Activated naive CD8-positive, alpha-beta T cell treated with anti-CD3 and anti-CD28 coated beads for 36 hours (primary cell): ENCODE results near the gene OR4K14. TPM values are rescaled to one million over a fixed set of nuclear protein-coding genes. Genes with fewer than 3 reads are reported as not detected.
A peak's percentile ranks its signal among the peaks of the same experiment; 100 is the strongest.
"Not testable (repeated sequence)": the region's sequence is repeated elsewhere in the genome, so short reads cannot be mapped to it uniquely, and the experiment has no call there.

Experiments
- DNase-seq: peaks from one replicate; pipeline ENCODE4 v3.0.0; 2021
- H3K27ac Mint-ChIP-seq: one replicate; pipeline ENCODE4 v1.8.0; 2022; ENCODE audit warnings: mild to moderate bottlenecking, moderate library complexity, mixed read lengths
- H3K27me3 Mint-ChIP-seq: one replicate; pipeline ENCODE4 v1.8.0; 2022; ENCODE audit warnings: mild to moderate bottlenecking, mixed read lengths
- H3K36me3 Mint-ChIP-seq: one replicate; pipeline ENCODE4 v1.8.0; 2021; ENCODE audit warnings: mild to moderate bottlenecking, mixed read lengths
- H3K4me1 Mint-ChIP-seq: one replicate; pipeline ENCODE4 v1.8.0; 2021; ENCODE audit warnings: mixed read lengths
- H3K4me3 Mint-ChIP-seq: one replicate; pipeline ENCODE4 v1.8.0; 2022; ENCODE audit warnings: mild to moderate bottlenecking, moderate library complexity, mixed read lengths
- H3K9me3 Mint-ChIP-seq: one replicate; pipeline ENCODE4 v1.8.0; 2022; ENCODE audit warnings: mixed read lengths
- total RNA-seq, 2 experiments: library from RNA; stranded (reverse); gene quantifications; one replicate each; pipeline ENCODE4 v1.2.3, GENCODE V29; 2021

OR4K14 gene, protein sequence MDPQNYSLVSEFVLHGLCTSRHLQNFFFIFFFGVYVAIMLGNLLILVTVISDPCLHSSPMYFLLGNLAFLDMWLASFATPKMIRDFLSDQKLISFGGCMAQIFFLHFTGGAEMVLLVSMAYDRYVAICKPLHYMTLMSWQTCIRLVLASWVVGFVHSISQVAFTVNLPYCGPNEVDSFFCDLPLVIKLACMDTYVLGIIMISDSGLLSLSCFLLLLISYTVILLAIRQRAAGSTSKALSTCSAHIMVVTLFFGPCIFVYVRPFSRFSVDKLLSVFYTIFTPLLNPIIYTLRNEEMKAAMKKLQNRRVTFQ
- total RNA-seq: not detected

DNA sequence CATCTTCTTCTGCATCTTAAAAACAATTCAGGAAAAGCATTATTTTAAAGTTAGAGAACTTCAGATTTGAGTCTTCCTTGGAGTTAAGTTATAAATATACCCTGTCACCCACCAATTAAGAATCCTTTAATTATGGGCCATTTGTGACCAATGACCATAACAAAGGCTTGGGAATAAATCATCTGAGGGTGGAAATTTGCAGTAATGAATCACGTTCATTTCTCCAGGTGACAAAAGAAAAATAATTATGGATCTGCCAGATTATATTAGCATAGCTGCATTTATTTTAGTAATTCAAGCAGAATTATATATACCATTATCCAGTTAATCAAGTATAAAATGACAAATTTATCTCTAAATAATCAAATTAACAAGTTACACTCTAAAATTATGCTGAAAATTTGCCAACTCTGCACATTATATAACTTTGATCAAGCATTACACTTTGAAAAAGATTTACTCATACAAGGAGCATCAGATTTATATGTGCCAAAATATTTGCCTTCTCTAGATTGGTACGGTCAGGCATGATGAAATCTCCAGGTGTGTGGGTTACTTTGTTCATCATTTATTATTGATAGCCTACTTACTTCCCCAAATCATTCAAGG is at the start of gene OR4K14:
OR4K14 (minus strand) TSS at position 51 of the 609 bp plus-strand sequence. CDS start 4,114 bp downstream, outside the sequence.
- Mint-ChIP-seq H3K36me3 (no peaks in the 10 kb centered on the region), H3K4me1 (no peaks in the 10 kb centered on the region), H3K4me3 (no peak within 1 kb of the TSS), H3K9me3 (no peaks in the 10 kb centered on the region), H3K27ac (no peak within 1 kb of the TSS), H3K27me3 (no peaks in the 10 kb centered on the region)
- no peak for DNase-seq

- Mint-ChIP-seq H3K9me3 (no peaks in the 10 kb centered on the region), H3K27me3 (no peaks in the 10 kb centered on the region), H3K36me3 (no peaks in the 10 kb centered on the region), H3K27ac (no peak within 1 kb of the TSS), H3K4me3 (no peak within 1 kb of the TSS), H3K4me1 (peaks cover 2% of the 10 kb centered on the region)
- no peak for DNase-seq
Measured at GRCh38 chr14:20059745-20060144, 40.6 kb upstream of the OR4K14 start, which contains the start of gene OR4L1. Gene OR4L1 (plus strand): TSS chr14:20060045. CDS start chr14:20060045, 0 bp downstream.

- DNase-seq: no peak
- no peaks in the 10 kb centered on the region for H3K36me3 Mint-ChIP-seq
- no peak overlapping the region for H3K27ac Mint-ChIP-seq
- H3K4me1 Mint-ChIP-seq: no peaks in the 10 kb centered on the region
- H3K9me3 Mint-ChIP-seq: no peaks in the 10 kb centered on the region
- H3K4me3 Mint-ChIP-seq: no peak overlapping the region
- peaks cover 7% of the 10 kb centered on the region for H3K27me3 Mint-ChIP-seq
Measured at GRCh38 chr14:20048202-20048601, 29.1 kb upstream of the OR4K14 start.

DNA sequence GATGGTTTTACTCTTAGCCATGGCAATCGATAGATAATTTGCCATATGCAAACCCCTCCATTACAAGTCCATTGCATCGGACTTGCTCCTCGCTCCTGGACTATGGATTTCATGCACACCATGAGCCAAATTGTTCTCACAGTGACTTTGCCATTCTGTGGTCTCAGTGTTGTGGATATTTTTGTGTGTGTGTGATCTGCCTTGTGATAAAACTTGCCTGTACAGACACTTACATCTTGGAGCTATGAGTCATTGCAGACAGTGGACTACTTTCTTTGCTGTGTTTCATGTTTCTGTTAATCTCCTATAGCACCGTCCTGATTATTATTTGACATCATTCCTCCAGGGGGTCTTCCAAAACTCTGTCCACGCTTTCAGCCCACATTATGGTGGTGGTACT is 25.1 kb upstream of the OR4K14 start:
- Mint-ChIP-seq H3K27me3 (peaks cover 4% of the 10 kb centered on the region), H3K27ac (no peak overlapping the region), H3K36me3 (no peaks in the 10 kb centered on the region), H3K4me3 (no peak overlapping the region), H3K4me1 (no peaks in the 10 kb centered on the region), H3K9me3 (peaks cover 4% of the 10 kb centered on the region)
- no peak for DNase-seq

GRCh38 chr14:20035938-20036337 is 16.8 kb upstream of the OR4K14 start, which contains the start of gene OR4K13:
Gene OR4K13 (minus strand): TSS chr14:20036038. CDS start chr14:20034758, 1,280 bp downstream.
- Mint-ChIP-seq H3K27me3 (no peaks in the 10 kb centered on the region), H3K4me3 (no peak within 1 kb of the TSS), H3K27ac (no peak within 1 kb of the TSS), H3K9me3 (peaks cover 3% of the 10 kb centered on the region), H3K36me3 (no peaks in the 10 kb centered on the region), H3K4me1 (no peaks in the 10 kb centered on the region)
- DNase-seq: no peak

DNA sequence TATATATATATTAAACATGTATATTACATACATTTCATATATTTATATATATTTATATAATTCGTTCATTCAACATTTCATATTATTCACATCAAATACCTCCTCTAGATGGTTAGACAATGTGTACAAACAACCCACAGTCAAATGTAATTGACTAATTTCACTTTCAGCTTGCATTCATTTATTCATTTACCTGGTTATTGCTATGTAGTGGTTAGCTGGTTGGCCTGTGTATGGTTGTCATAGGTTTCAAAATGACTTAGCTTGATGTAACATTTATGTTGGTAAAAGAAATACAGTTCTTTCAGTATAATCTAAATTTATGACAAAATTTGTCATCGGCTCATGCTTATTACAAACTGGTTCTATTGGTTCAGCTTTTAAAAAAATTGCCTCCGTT is 16.3 kb upstream of the OR4K14 start:
- Mint-ChIP-seq H3K36me3 (no peaks in the 10 kb centered on the region), H3K4me3 (no peak overlapping the region), H3K4me1 (no peaks in the 10 kb centered on the region), H3K27me3 (no peaks in the 10 kb centered on the region), H3K27ac (no peak overlapping the region), H3K9me3 (peaks cover 2% of the 10 kb centered on the region)
- no peak for DNase-seq

DNA sequence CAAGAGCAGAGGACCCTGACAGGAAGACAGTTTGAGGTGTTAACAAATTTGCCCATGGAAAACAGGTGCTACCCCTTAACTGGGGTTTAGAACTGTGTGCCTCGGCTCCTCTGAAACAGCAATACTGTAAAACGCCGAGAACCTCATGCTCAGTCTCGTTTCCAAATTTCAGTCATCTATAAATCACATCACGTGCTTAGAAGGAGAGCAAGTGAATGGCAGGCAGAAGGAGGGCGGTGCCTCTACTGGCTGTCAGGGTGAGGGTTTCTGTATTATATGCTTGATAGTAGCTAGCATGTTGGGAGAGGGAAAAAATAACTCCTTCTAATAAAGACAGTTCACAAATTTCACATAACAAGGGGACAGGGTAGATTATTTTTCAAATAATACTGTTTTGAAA is 12.0 kb upstream of the OR4K14 start:
- no peak for DNase-seq
- H3K27ac Mint-ChIP-seq: no peak overlapping the region
- H3K27me3 Mint-ChIP-seq: no peaks in the 10 kb centered on the region
- no peak overlapping the region for H3K4me3 Mint-ChIP-seq
- no peaks in the 10 kb centered on the region for H3K4me1 Mint-ChIP-seq
- no peaks in the 10 kb centered on the region for H3K9me3 Mint-ChIP-seq
- no peaks in the 10 kb centered on the region for H3K36me3 Mint-ChIP-seq

GRCh38 chr14:20008156-20008555 is 11.0 kb downstream of the OR4K14 start:
- no peak for DNase-seq
- Mint-ChIP-seq H3K9me3 (peaks cover 14% of the 10 kb centered on the region), H3K4me3 (no peak overlapping the region), H3K36me3 (no peaks in the 10 kb centered on the region), H3K27me3 (no peaks in the 10 kb centered on the region), H3K4me1 (no peaks in the 10 kb centered on the region), H3K27ac (no peak overlapping the region)

DNA sequence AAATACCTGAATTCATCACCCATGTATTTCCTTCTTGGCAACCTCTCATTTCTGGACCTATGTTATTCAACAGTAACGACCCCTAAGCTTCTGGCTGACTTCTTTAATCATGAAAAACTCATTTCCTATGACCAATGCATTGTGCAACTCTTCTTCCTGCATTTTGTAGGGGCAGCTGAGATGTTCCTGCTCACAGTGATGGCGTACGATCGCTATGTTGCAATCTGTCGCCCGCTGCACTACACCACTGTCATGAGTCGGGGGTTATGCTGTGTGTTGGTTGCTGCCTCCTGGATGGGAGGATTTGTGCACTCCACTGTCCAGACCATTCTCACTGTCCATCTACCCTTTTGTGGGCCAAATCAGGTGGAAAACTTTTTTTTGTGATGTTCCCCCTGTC is 16.8 kb downstream of the OR4K14 start:
- Mint-ChIP-seq H3K27ac (no peak overlapping the region), H3K4me1 (no peaks in the 10 kb centered on the region), H3K4me3 (no peak overlapping the region), H3K36me3 (no peaks in the 10 kb centered on the region), H3K27me3 (no peaks in the 10 kb centered on the region), H3K9me3 (peaks cover 6% of the 10 kb centered on the region)
- no peak for DNase-seq

DNA sequence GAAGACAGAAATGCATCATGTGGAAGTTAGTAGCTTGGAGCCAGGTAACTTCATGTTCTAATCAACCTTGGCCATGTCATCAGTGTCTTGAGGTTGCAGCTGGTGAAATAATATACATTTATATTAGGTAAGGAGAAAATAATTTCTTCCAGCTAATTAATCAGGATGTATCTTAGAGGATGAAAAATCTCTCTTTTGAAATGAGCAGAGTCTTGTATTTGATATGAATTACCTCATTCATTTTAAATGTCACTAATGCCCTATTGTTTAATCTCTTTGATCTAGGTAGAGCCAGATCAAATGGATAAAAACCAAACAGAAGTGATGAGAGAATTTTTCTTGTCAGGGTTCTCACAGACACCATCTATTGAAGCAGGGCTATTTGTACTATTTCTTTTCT is 17.2 kb downstream of the OR4K14 start, which contains the start of gene OR4Q2:
OR4Q2 (plus strand) TSS at position 301 of the 400 bp plus-strand sequence.
- H3K27ac Mint-ChIP-seq: no peak within 1 kb of the TSS
- no peaks in the 10 kb centered on the region for H3K36me3 Mint-ChIP-seq
- no peaks in the 10 kb centered on the region for H3K4me1 Mint-ChIP-seq
- DNase-seq: no peak
- no peak within 1 kb of the TSS for H3K4me3 Mint-ChIP-seq
- no peaks in the 10 kb centered on the region for H3K27me3 Mint-ChIP-seq
- H3K9me3 Mint-ChIP-seq: peaks cover 6% of the 10 kb centered on the region

GRCh38 chr14:19993438-19993837 is 25.7 kb downstream of the OR4K14 start:
- Mint-ChIP-seq H3K4me1 (no peaks in the 10 kb centered on the region), H3K4me3 (no peak overlapping the region), H3K27me3 (no peaks in the 10 kb centered on the region), H3K36me3 (no peaks in the 10 kb centered on the region), H3K9me3 (peaks cover 7% of the 10 kb centered on the region), H3K27ac (no peak overlapping the region)
- DNase-seq: no peak

DNA sequence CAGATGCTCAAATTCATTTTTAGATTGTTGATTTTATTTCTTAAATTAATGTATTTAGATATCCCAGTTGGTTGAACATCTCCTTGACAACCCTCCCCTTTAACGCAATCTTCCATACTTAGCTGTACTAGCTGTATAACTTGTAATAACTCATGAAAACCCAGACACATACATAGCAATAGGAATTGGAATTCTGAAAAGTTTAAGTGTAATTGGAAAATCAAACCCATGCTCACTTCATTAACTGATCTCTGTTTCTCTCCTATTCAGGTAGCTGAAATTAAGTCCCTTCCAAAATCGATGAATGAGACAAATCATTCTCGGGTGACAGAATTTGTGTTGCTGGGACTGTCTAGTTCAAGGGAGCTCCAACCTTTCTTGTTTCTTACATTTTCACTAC is 43.8 kb downstream of the OR4K14 start, which contains the start of gene OR4K15:
OR4K15 (plus strand) TSS at position 301 of the 400 bp plus-strand sequence; CDS start at position 301, 0 bp downstream.
- H3K36me3 Mint-ChIP-seq: peaks cover 2% of the 10 kb centered on the region
- H3K4me1 Mint-ChIP-seq: peaks cover 26% of the 10 kb centered on the region
- no peak for DNase-seq
- no peak within 1 kb of the TSS for H3K4me3 Mint-ChIP-seq
- peaks cover 9% of the 10 kb centered on the region for H3K9me3 Mint-ChIP-seq
- no peaks in the 10 kb centered on the region for H3K27me3 Mint-ChIP-seq
- H3K27ac Mint-ChIP-seq: no peak within 1 kb of the TSS

DNA sequence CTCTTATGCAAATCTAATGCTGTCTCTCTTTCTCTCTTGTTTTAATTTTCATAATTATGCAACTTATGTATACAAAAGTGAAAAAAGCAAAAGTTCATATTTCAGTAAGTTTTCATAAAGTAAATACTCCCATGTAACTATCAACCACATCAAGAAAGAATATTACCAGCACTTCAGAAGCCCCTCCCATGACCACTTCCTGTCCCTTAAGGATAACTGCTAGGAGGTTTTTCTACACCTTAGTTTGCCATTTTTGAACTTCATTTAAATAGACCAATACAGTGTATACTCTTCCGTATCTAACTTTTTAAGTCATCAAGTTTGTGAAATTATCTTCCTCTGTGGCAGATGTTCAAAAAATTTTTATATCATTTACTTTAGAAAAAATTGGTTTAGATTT is 44.3 kb downstream of the OR4K14 start:
- H3K27ac Mint-ChIP-seq: no peak overlapping the region
- no peak overlapping the region for H3K4me3 Mint-ChIP-seq
- DNase-seq: peak; percentile 1
- peaks cover 9% of the 10 kb centered on the region for H3K9me3 Mint-ChIP-seq
- H3K27me3 Mint-ChIP-seq: no peaks in the 10 kb centered on the region
- H3K4me1 Mint-ChIP-seq: peaks cover 26% of the 10 kb centered on the region
- peaks cover 2% of the 10 kb centered on the region for H3K36me3 Mint-ChIP-seq

GRCh38 chr14:19969735-19970134 is 49.4 kb downstream of the OR4K14 start:
- H3K4me3 Mint-ChIP-seq, H3K9me3 Mint-ChIP-seq, DNase-seq, H3K36me3 Mint-ChIP-seq, H3K27ac Mint-ChIP-seq, H3K27me3 Mint-ChIP-seq: not testable (repeated sequence)
- H3K4me1 Mint-ChIP-seq: peaks cover 19% of the 10 kb centered on the region
